Upper lobe of left lung (tissue), 4 donors: ENCODE measurements around the gene DMD.

ENCODE experiments used
- CTCF ChIP-seq, 6 experiments: fragments of 450-650 bp in 4 of 6; fragments of 200-600 bp in 2 of 6; sonication (generic) in 2 of 6; IDR thresholded peaks; one replicate each; pipeline ENCODE4 v1.5.1; 2016 to 2019; ENCODE audit warnings: antibody characterized with exemption in 6 of 6
- POLR2A ChIP-seq, 4 donors: fragments of 450-650 bp; IDR thresholded peaks; one replicate each; pipeline ENCODE4 v1.5.1; 2016 to 2017; ENCODE audit warnings: antibody characterized with exemption in 4 of 4, mild to moderate bottlenecking in 2 of 4

DNA sequence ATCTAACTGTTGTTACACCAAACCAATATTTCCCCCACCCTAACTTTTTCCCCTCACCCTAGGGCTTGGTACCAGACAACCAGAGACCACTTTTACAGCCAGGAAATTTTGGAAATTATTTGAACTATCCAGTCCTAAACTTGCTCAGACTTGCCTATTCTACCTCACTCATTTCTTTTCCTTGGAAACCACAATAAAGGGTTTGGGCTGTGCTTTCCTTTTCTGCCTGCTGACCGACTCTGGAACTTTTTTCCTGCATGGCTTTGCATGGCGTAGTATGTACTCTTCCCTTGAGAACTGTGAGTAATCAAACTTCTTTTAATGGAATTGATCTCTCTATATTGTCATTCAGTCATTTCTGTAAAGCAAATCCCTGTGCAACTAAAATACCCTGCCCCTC lies 1623.0 kb downstream of the DMD start:
- TF ChIP-seq CTCF (IDR thresholded peaks at IDR 0.05) = no peak
- no peak for TF ChIP-seq POLR2A (IDR thresholded peaks at IDR 0.05)
